CD4-positive, alpha-beta T cell treated with Interferon alpha-2 for 1 hour (primary cell): ENCODE results near the gene SLC38A8.

Experiments used
- DNase-seq, 2 donors: peaks; one replicate each; pipeline ENCODE4 v3.0.0-alpha.2; 2020 to 2022

SLC38A8 gene

GRCh38 chr16:83967838-83968305, 74.7 kb downstream of the SLC38A8 start, which contains the start of gene NECAB2:
Gene NECAB2 (plus strand): TSS chr16:83968244. CDS start chr16:83968649, 405 bp downstream.
- DNase-seq, result peak in 1 of 2 donors; percentile 4

- DNase-seq, result no peak
Measured at GRCh38 chr16:83967091-83967490, 75.5 kb downstream of the SLC38A8 start.

- no peak for DNase-seq
Measured at GRCh38 chr16:83966153-83966696, 76.4 kb downstream of the SLC38A8 start.

GRCh38 chr16:83965444-83966152, 77.0 kb downstream of the SLC38A8 start:
- no peak for DNase-seq

GRCh38 chr16:83964684-83965443, 77.7 kb downstream of the SLC38A8 start:
- DNase-seq, result no peak

- no peak for DNase-seq
Measured at GRCh38 chr16:83963277-83964119, 79.1 kb downstream of the SLC38A8 start.

GRCh38 chr16:83961591-83961990, 81.0 kb downstream of the SLC38A8 start:
- DNase-seq, result no peak

GRCh38 chr16:83960521-83961249, 81.9 kb downstream of the SLC38A8 start:
- no peak for DNase-seq
